Right lobe of liver (tissue), 4 donors: ENCODE data around the gene M1AP.

Source experiments
- CTCF ChIP-seq, 4 donors: fragments of 200-600 bp in 3 of 4; fragments of 450-650 bp in 1 of 4; IDR thresholded peaks; one replicate each; pipeline versions ENCODE4 v1.5.1 to v1.8.0; 2016 to 2022; ENCODE audit warnings: antibody characterized with exemption in 4 of 4, mild to moderate bottlenecking in 2 of 4
- POLR2A ChIP-seq: fragments of 450-650 bp; IDR thresholded peaks from one replicate; pipeline ENCODE4 v1.6.1; 2017; ENCODE audit warnings: antibody characterized with exemption, mild to moderate bottlenecking
- donor health status: DM: no; HTN: no; CAD: no.
- donor health status: DM: no; HTN: no; CAD: no.
- donor health status: DM: no; HTN: yes; CAD: no.

GRCh38 chr2:74540291-74540690 lies 107.8 kb downstream of the M1AP start:
- no peak for TF ChIP-seq CTCF (IDR thresholded peaks at IDR 0.05)
- no peak for TF ChIP-seq POLR2A
